OCI-LY7 (cell line): ENCODE measurements around the gene PHYKPL.

Experiments
- CTCF ChIP-seq: fragments of 200-600 bp; sonication (generic); conservative IDR thresholded peaks from 2 replicates; pipeline ENCODE4 v1.5.1; 2014; ENCODE audit warnings: mild to moderate bottlenecking, antibody characterized with exemption, low read length, moderate library complexity, mixed read lengths
- EZH2phosphoT487 ChIP-seq: fragments of 200-600 bp; sonication (generic); IDR thresholded peaks from 2 replicates; pipeline ENCODE4 v1.6.1; 2018; ENCODE audit warnings: low read depth, borderline replicate concordance, mild to moderate bottlenecking, mixed run types, antibody characterized with exemption, low read length, moderate library complexity, mixed read lengths

GRCh38 chr5:178229861-178230260 lies 2.7 kb downstream of the PHYKPL start:
- TF ChIP-seq CTCF: no peak
- TF ChIP-seq EZH2phosphoT487: no peak
